ENCODE results near the gene OR2D3. TPM values are rescaled to one million over a fixed set of nuclear protein-coding genes. Genes with fewer than 3 reads are reported as not detected.

Gene OR2D3
- total RNA-seq = not detected

- no peak for DNase-seq (ENCODE audit: extremely low spot score in 2 of 2)
- intact Hi-C loops (cut with DNase I) = no loop called here
- no peaks in the 10 kb centered on the region for H3K9me3 ChIP-seq
- no peak within 1 kb of the TSS for H3K27ac ChIP-seq
- no peaks in the 10 kb centered on the region for H3K4me1 ChIP-seq
- TF ChIP-seq POLR2AphosphoS5 (IDR thresholded peaks at IDR 0.05; ENCODE audit: insufficient read depth in 1 of 2, low read depth in 1 of 2) (no peak), CTCF (IDR thresholded peaks at IDR 0.05) (no peak), POLR2A (IDR thresholded peaks at IDR 0.05) (no peak)
- H3K27me3 ChIP-seq = no peaks in the 10 kb centered on the region
- H3K36me3 ChIP-seq = no peaks in the 10 kb centered on the region
- H3K4me3 ChIP-seq = no peak within 1 kb of the TSS
Observed at GRCh38 chr11:6920702-6921101, at the start of gene OR2D3. Gene OR2D3, plus strand, starts transcription at chr11:6921002. Its CDS starts 0 bp downstream, at chr11:6921002.

- intact Hi-C loops (cut with DNase I) = no loop called here
- Histone ChIP-seq H3K27ac (no peak overlapping the region), H3K36me3 (no peaks in the 10 kb centered on the region), H3K9me3 (no peaks in the 10 kb centered on the region), H3K4me1 (no peaks in the 10 kb centered on the region), H3K4me3 (no peak overlapping the region), H3K27me3 (no peaks in the 10 kb centered on the region)
- no peak for DNase-seq (ENCODE audit: extremely low spot score in 2 of 2)
- TF ChIP-seq POLR2AphosphoS5 (IDR thresholded peaks at IDR 0.05; ENCODE audit: insufficient read depth in 1 of 2, low read depth in 1 of 2) = no peak
- no peak for TF ChIP-seq CTCF (IDR thresholded peaks at IDR 0.05)
- no peak for TF ChIP-seq POLR2A (IDR thresholded peaks at IDR 0.05)
Observed at GRCh38 chr11:6871278-6871677, 49.5 kb upstream of the OR2D3 start.

- Histone ChIP-seq H3K4me3 (no peak overlapping the region), H3K36me3 (no peaks in the 10 kb centered on the region), H3K27ac (no peak overlapping the region), H3K4me1 (no peaks in the 10 kb centered on the region), H3K9me3 (no peaks in the 10 kb centered on the region), H3K27me3 (no peaks in the 10 kb centered on the region)
- intact Hi-C loops (cut with DNase I) = no loop called here
- TF ChIP-seq POLR2AphosphoS5 (IDR thresholded peaks at IDR 0.05; ENCODE audit: insufficient read depth in 1 of 2, low read depth in 1 of 2) (no peak), POLR2A (IDR thresholded peaks at IDR 0.05) (no peak), CTCF (IDR thresholded peaks at IDR 0.05) (no peak)
- no peak for DNase-seq (ENCODE audit: extremely low spot score in 2 of 2)
Observed at GRCh38 chr11:6875761-6876160, 45.0 kb upstream of the OR2D3 start.

GRCh38 chr11:6876325-6876724 lies 44.5 kb upstream of the OR2D3 start, which contains the start of gene OR10A4:
Gene OR10A4, plus strand, starts transcription at chr11:6876625. Its CDS starts 23 bp downstream, at chr11:6876648.
- H3K4me3 ChIP-seq = no peak within 1 kb of the TSS
- H3K4me1 ChIP-seq = no peaks in the 10 kb centered on the region
- intact Hi-C loops (cut with DNase I) = no loop called here
- no peak for TF ChIP-seq POLR2AphosphoS5 (IDR thresholded peaks at IDR 0.05; ENCODE audit: insufficient read depth in 1 of 2, low read depth in 1 of 2)
- no peak for TF ChIP-seq POLR2A (IDR thresholded peaks at IDR 0.05)
- no peak for TF ChIP-seq CTCF (IDR thresholded peaks at IDR 0.05)
- no peak for DNase-seq (ENCODE audit: extremely low spot score in 2 of 2)
- H3K27ac ChIP-seq = no peak within 1 kb of the TSS
- no peaks in the 10 kb centered on the region for H3K36me3 ChIP-seq
- H3K27me3 ChIP-seq = no peaks in the 10 kb centered on the region
- no peaks in the 10 kb centered on the region for H3K9me3 ChIP-seq

- no peaks in the 10 kb centered on the region for H3K4me1 ChIP-seq
- no peaks in the 10 kb centered on the region for H3K36me3 ChIP-seq
- no peaks in the 10 kb centered on the region for H3K27me3 ChIP-seq
- H3K27ac ChIP-seq = no peak overlapping the region
- intact Hi-C loops (cut with DNase I) = no loop called here
- no peak overlapping the region for H3K4me3 ChIP-seq
- no peaks in the 10 kb centered on the region for H3K9me3 ChIP-seq
- TF ChIP-seq CTCF (IDR thresholded peaks at IDR 0.05) = no peak
- no peak for TF ChIP-seq POLR2A (IDR thresholded peaks at IDR 0.05)
- no peak for DNase-seq (ENCODE audit: extremely low spot score in 2 of 2)
Observed at GRCh38 chr11:6876914-6877313, 43.9 kb upstream of the OR2D3 start.

Measured in vagina (tissue), 2 donors.